HG02798 (cell line): ENCODE data around the gene TRAPPC3L.

Experiments
- ATAC-seq: cut with Tn5 transposase; IDR thresholded peaks from one replicate; pipeline ENCODE4 v1.9.1; 2021; ENCODE audit warnings: mild to moderate bottlenecking; ENCODE audit not compliant: unreplicated experiment, poor library complexity

Gene TRAPPC3L

DNA sequence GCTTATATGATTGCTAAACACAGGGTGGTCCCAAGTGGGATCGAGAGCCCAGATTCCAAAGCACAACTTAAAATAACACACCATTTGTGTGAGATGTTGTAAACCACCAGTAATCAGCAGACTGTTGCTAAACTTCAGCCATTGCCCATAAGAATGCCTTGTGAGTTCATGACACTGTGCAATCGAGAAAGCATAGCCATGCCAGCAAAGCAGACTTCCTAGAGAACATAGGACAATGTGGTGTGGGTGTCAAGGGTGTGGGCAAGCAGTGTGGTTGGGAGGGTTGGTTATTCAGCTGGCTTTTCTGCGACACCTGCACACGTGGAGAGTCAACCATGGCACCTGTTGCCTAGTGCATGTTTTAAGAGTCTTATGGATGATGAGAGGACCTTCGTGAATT lies 100.4 kb downstream of the TRAPPC3L start:
- no peak for ATAC-seq
